ENCODE results near the gene AXIN2. TPM values are rescaled to one million over a fixed set of nuclear protein-coding genes. Genes with fewer than 3 reads are reported as not detected.
A peak's percentile ranks its signal among the peaks of the same experiment; 100 is the strongest.

The AXIN2 gene
- total RNA-seq, 4 donors from 2014 or later, result 23.9 to 54.3 (median 42.8) TPM

GRCh38 chr17:65536573-65537342 lies 24.7 kb downstream of the AXIN2 start:
- intact Hi-C loops (cut with DNase I), result no loop called here
- peaks cover 50 to 61% of the 10 kb centered on the region in 2 donors for H3K36me3 ChIP-seq
- H3K4me3 ChIP-seq (replicated peaks in 1 of 3), result no peak overlapping the region
- H3K4me1 ChIP-seq, result peaks cover 28 to 32% of the 10 kb centered on the region in 2 donors
- DNase-seq, result no peak
- H3K27ac ChIP-seq, result no peak overlapping the region
- TF ChIP-seq, protein P1, sequence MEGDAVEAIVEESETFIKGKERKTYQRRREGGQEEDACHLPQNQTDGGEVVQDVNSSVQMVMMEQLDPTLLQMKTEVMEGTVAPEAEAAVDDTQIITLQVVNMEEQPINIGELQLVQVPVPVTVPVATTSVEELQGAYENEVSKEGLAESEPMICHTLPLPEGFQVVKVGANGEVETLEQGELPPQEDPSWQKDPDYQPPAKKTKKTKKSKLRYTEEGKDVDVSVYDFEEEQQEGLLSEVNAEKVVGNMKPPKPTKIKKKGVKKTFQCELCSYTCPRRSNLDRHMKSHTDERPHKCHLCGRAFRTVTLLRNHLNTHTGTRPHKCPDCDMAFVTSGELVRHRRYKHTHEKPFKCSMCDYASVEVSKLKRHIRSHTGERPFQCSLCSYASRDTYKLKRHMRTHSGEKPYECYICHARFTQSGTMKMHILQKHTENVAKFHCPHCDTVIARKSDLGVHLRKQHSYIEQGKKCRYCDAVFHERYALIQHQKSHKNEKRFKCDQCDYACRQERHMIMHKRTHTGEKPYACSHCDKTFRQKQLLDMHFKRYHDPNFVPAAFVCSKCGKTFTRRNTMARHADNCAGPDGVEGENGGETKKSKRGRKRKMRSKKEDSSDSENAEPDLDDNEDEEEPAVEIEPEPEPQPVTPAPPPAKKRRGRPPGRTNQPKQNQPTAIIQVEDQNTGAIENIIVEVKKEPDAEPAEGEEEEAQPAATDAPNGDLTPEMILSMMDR (IDR thresholded peaks at IDR 0.05), result no peak
- no peak for TF ChIP-seq POLR2A (IDR thresholded peaks at IDR 0.05)
- no peaks in the 10 kb centered on the region for H3K9me3 ChIP-seq
- WGBS, 2 donors, result 94 to 97% methylated on average over 33 to 34 of the region's 35 CpGs
- H3K27me3 ChIP-seq, result no peaks in the 10 kb centered on the region

GRCh38 chr17:65535777-65536572 lies 25.5 kb downstream of the AXIN2 start:
- WGBS, 2 donors, result 93 to 95% methylated on average over 16 to 17 of the region's 17 CpGs
- Histone ChIP-seq H3K4me1 (peaks cover 36 to 39% of the 10 kb centered on the region in 2 donors), H3K9me3 (no peaks in the 10 kb centered on the region), H3K36me3 (peaks cover 50 to 58% of the 10 kb centered on the region in 2 donors), H3K27ac (no peak overlapping the region), H3K4me3 (replicated peaks in 1 of 3) (no peak overlapping the region), H3K27me3 (no peaks in the 10 kb centered on the region)
- DNase-seq, result no peak
- TF ChIP-seq POLR2A (IDR thresholded peaks at IDR 0.05), result no peak
- TF ChIP-seq, protein P1 (IDR thresholded peaks at IDR 0.05), result no peak
- intact Hi-C loops (cut with DNase I), result no loop called here

DNA sequence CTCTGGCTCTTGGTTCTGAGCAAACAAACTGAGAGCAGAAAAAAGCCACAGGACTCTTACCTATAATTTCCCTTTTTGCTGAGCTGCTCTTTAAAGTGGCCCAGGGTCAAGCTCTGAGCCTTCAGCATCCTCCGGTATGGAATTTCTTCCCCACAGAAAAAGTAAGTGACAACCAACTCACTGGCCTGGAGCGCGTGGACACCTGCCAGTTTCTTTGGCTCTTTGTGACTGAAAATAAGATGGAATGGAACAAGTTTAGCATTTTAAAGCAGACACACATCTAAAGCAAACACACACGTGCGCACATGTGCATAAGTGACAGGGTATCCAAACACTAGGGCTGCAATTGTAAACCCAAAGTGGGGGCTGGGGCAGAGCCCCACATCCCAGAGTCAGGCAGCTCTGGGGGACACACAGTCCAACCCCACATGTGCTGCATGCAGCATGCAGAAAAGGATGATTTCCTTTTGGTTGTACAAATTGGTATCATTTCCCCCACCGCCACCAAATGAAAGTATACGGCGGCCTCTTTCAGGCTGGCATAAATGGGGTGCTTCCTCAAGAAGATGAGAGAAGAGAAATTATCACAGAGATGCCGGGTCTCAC lies 27.5 kb downstream of the AXIN2 start:
- no peak overlapping the region for H3K4me3 ChIP-seq (replicated peaks in 1 of 3)
- intact Hi-C loops (cut with DNase I), result no loop called here
- peaks cover 45 to 50% of the 10 kb centered on the region in 2 donors for H3K4me1 ChIP-seq
- peak overlapping the region in 2 of 3 donors; percentile 82 to 85 for H3K27ac ChIP-seq
- 74 to 76% methylated on average over 9 of the region's 9 CpGs for WGBS, 2 donors
- no peak for TF ChIP-seq POLR2A (IDR thresholded peaks at IDR 0.05)
- TF ChIP-seq, protein P1 (IDR thresholded peaks at IDR 0.05), result no peak
- H3K9me3 ChIP-seq, result no peaks in the 10 kb centered on the region
- peaks cover 50 to 53% of the 10 kb centered on the region in 2 donors for H3K36me3 ChIP-seq
- DNase-seq, result peak; percentile 65 to 76
- H3K27me3 ChIP-seq, result no peaks in the 10 kb centered on the region

- 75 to 79% methylated on average over 13 of the region's 13 CpGs for WGBS, 2 donors
- DNase-seq, result no peak
- Histone ChIP-seq H3K4me1 (peaks cover 45 to 50% of the 10 kb centered on the region in 2 donors), H3K9me3 (no peaks in the 10 kb centered on the region), H3K36me3 (peaks cover 49 to 57% of the 10 kb centered on the region in 2 donors), H3K27ac (peak overlapping the region; percentile 81 to 85 (median 82)), H3K4me3 (replicated peaks in 1 of 3) (no peak overlapping the region), H3K27me3 (no peaks in the 10 kb centered on the region)
- intact Hi-C loops (cut with DNase I), result no loop called here
- TF ChIP-seq, protein P1 (IDR thresholded peaks at IDR 0.05), result no peak
- no peak for TF ChIP-seq POLR2A (IDR thresholded peaks at IDR 0.05)
Observed at GRCh38 chr17:65533056-65533745, 28.2 kb downstream of the AXIN2 start.

Data from thyroid gland (tissue), 4 donors.